Endodermal cell (in vitro differentiated cells): Measurements from ENCODE around the gene GNG3. TPM values are rescaled to one million over a fixed set of nuclear protein-coding genes. Genes with fewer than 3 reads are reported as not detected.

Source experiments
- DNase-seq: peaks from one replicate; pipeline ENCODE4 v3.0.0-alpha.2; 2017
- H3K27ac ChIP-seq: 2 replicates; pipeline ENCODE4 v1.5.1; 2013; ENCODE audit warnings: mild to moderate bottlenecking, low read depth, low read length, moderate library complexity
- H3K27me3 ChIP-seq: 2 replicates; pipeline ENCODE4 v1.6.1; 2013; ENCODE audit warnings: mild to moderate bottlenecking, low read length, moderate library complexity; ENCODE audit not compliant: insufficient read depth, control insufficient read depth, poor library complexity, severe bottlenecking
- H3K36me3 ChIP-seq: 2 replicates; pipeline ENCODE4 v1.7.0; 2013; ENCODE audit warnings: mild to moderate bottlenecking, low read length, moderate library complexity; ENCODE audit not compliant: control insufficient read depth, insufficient read depth
- H3K4me1 ChIP-seq: one replicate; pipeline ENCODE4 v1.7.0; 2013; ENCODE audit warnings: low read length; ENCODE audit not compliant: control insufficient read depth, insufficient read depth
- H3K4me3 ChIP-seq: 2 replicates; pipeline ENCODE4 v1.5.1; 2013; ENCODE audit warnings: mild to moderate bottlenecking, low read length, moderate library complexity
- H3K9ac ChIP-seq: 2 replicates; pipeline ENCODE4 v1.6.1; 2013; ENCODE audit warnings: mild to moderate bottlenecking, low read length, moderate library complexity; ENCODE audit not compliant: poor library complexity, severe bottlenecking; ENCODE audit errors: extremely low read depth
- H3K9me3 ChIP-seq: 2 replicates; pipeline ENCODE4 v1.6.1; 2013; ENCODE audit warnings: mild to moderate bottlenecking, low read length, moderate library complexity; ENCODE audit not compliant: control insufficient read depth
- H3K27ac Mint-ChIP-seq: 2 replicates; pipeline ENCODE4 v1.8.0; 2020; ENCODE audit warnings: mixed read lengths
- H3K27me3 Mint-ChIP-seq: 2 replicates; pipeline ENCODE4 v1.8.0; 2021; ENCODE audit warnings: mild to moderate bottlenecking, mixed read lengths; ENCODE audit not compliant: insufficient read depth
- H3K36me3 Mint-ChIP-seq: 2 replicates; pipeline ENCODE4 v1.8.0; 2020; ENCODE audit warnings: low read depth, mixed read lengths
- H3K4me1 Mint-ChIP-seq: 2 replicates; pipeline ENCODE4 v1.8.0; 2020; ENCODE audit warnings: mixed read lengths
- H3K4me3 Mint-ChIP-seq: 2 replicates; pipeline ENCODE4 v1.8.0; 2020; ENCODE audit warnings: mild to moderate bottlenecking, moderate library complexity, mixed read lengths
- H3K9me3 Mint-ChIP-seq: 2 replicates; pipeline ENCODE4 v1.8.0; 2020; ENCODE audit warnings: mild to moderate bottlenecking, mixed read lengths
- CTCF ChIP-seq: fragments of 200-600 bp; sonication (generic); conservative IDR thresholded peaks from 2 replicates; pipeline ENCODE4 v1.5.0; 2021; ENCODE audit warnings: antibody characterized with exemption, mild to moderate bottlenecking
- WGBS, 2 experiments: methylation state at CpG; one replicate each; pipeline versions ENCODE4 v1.1.5 to v1.1.7; 2013; ENCODE audit warnings: missing lambda C conversion rate in 2 of 2, mixed read lengths in 1 of 2; ENCODE audit not compliant: insufficient coverage in 1 of 2, insufficient read length in 1 of 2; 5-methylcytosine and 5-hydroxymethylcytosine counted together
- long read RNA-seq, 4 experiments: library from polyadenylated mRNA in 2 of 4; library from RNA in 1 of 4; library from capped mRNA in 1 of 4; stranded (forward) in 3 of 4; unstranded in 1 of 4; transcript quantifications; one replicate each; pipeline ENCODE4 v2.0.0, GENCODE V29; 2020 to 2021; ENCODE audit warnings: inconsistent platforms in 1 of 4
- polyA plus RNA-seq, 2 experiments: library from polyadenylated mRNA; stranded (reverse); fragments of 50-300 nt; gene quantifications; one replicate each; pipeline ENCODE4 v1.2.3, GENCODE V29; 2013
- total RNA-seq, 2 donors: library from RNA; stranded (reverse); fragmentation: NEBNext Ultra II Directional in 1 of 2; extraction: Animal tissue kit (Norgen Biotek cat#: 25700) in 1 of 2; gene quantifications; 2 replicates in 1 of 2; 3 replicates in 1 of 2; pipeline ENCODE4 v1.2.1, GENCODE V29; 2021

Gene GNG3
- 1 to 10 TPM in 1 of 2 donors, under 1 TPM in 1; 0.40 to 1.7 TPM for total RNA-seq
- 24.8 TPM for polyA plus RNA-seq (2013, experiment 1 of 2)
- polyA plus RNA-seq (2013, experiment 2 of 2): 18.6 TPM
- long read RNA-seq, experiment 1, partial matches to known transcripts: 0 of 2 reads
- long read RNA-seq, experiment 1, other reads (novel, unspliced or antisense): 0 of 2 reads
- long read RNA-seq, experiment 2, partial matches to known transcripts: 0 of 1 reads
- long read RNA-seq, experiment 2, other reads (novel, unspliced or antisense): 1 of 1 reads
- long read RNA-seq, experiment 3, partial matches to known transcripts: 0 of 12 reads
- long read RNA-seq, experiment 3, other reads (novel, unspliced or antisense): 11 of 12 reads
- long read RNA-seq, experiment 4, partial matches to known transcripts: 0 of 1 reads
- long read RNA-seq, experiment 4, other reads (novel, unspliced or antisense): 0 of 1 reads

GRCh38 chr11:62707277-62707861 is at the start of gene GNG3, which contains the start of gene BSCL2:
TSS of gene GNG3 (plus strand) at chr11:62707676. CDS start at chr11:62708296, 620 bp downstream.
TSS of gene BSCL2 (minus strand) at chr11:62707424. CDS start at chr11:62707195, 229 bp downstream.
- DNase-seq: peak; percentile 99
- Histone ChIP-seq H3K4me3 (peak within 1 kb of the TSS; percentile 97), H3K9ac (peak within 1 kb of the TSS; percentile 48), H3K27me3 (no peaks in the 10 kb centered on the region), H3K4me1 (peaks cover 27% of the 10 kb centered on the region), H3K27ac (peak within 1 kb of the TSS; percentile 81), H3K36me3 (peaks cover 52% of the 10 kb centered on the region), H3K9me3 (no peaks in the 10 kb centered on the region)
- TF ChIP-seq CTCF: no peak
- Mint-ChIP-seq H3K27ac (peak within 1 kb of the TSS; percentile 97), H3K36me3 (peaks cover 25% of the 10 kb centered on the region), H3K27me3 (no peaks in the 10 kb centered on the region), H3K4me3 (peak within 1 kb of the TSS; percentile 83), H3K4me1 (peaks cover 40% of the 10 kb centered on the region), H3K9me3 (no peaks in the 10 kb centered on the region)
- WGBS, 2 experiments: 29 to 38% methylated on average over 8 to 9 of the region's 10 CpGs

GRCh38 chr11:62664405-62665074 is 42.9 kb upstream of the GNG3 start:
- DNase-seq: peak; percentile 88
- no peaks in the 10 kb centered on the region for H3K9me3 Mint-ChIP-seq
- peaks cover 15% of the 10 kb centered on the region for H3K4me1 Mint-ChIP-seq

More at GRCh38 chr11:62664405-62665074, 42.9 kb upstream of the GNG3 start:
- Histone ChIP-seq H3K36me3 (peaks cover 25% of the 10 kb centered on the region), H3K4me1 (no peaks in the 10 kb centered on the region), H3K9ac (peak overlapping the region; percentile 91), H3K27ac (peak overlapping the region; percentile 87), H3K9me3 (no peaks in the 10 kb centered on the region), H3K4me3 (peak overlapping the region; percentile 91), H3K27me3 (no peaks in the 10 kb centered on the region)
- Mint-ChIP-seq H3K4me3 (peak overlapping the region; percentile 98), H3K27me3 (no peaks in the 10 kb centered on the region), H3K27ac (peak overlapping the region; percentile 97), H3K36me3 (peaks cover 34% of the 10 kb centered on the region)
- no peak for TF ChIP-seq CTCF
- WGBS, 2 experiments: 2% methylated on average over 28 to 36 of the region's 36 CpGs
